Jurkat, Clone E6-1 (cell line): ENCODE measurements around the gene KIAA1217. TPM values are rescaled to one million over a fixed set of nuclear protein-coding genes. Genes with fewer than 3 reads are reported as not detected.

Experiments used
- DNase-seq: peaks from one replicate; pipeline ENCODE4 v3.0.0-alpha.2; 2011; ENCODE audit warnings: low read depth, low spot score
- H3K4me3 ChIP-seq: 2 replicates; pipeline ENCODE4 v1.5.1; 2011; ENCODE audit warnings: mild to moderate bottlenecking, low read length, control low read depth, moderate library complexity
- polyA plus RNA-seq: library from polyadenylated mRNA; unstranded; fragments of >200 nt; gene quantifications from one replicate; pipeline ENCODE4 v1.2.1, GENCODE V29; 2012; ENCODE audit warnings: missing spikeins; ENCODE audit not compliant: insufficient read length, insufficient read depth

KIAA1217 gene
- 1.4 TPM for polyA plus RNA-seq

DNA sequence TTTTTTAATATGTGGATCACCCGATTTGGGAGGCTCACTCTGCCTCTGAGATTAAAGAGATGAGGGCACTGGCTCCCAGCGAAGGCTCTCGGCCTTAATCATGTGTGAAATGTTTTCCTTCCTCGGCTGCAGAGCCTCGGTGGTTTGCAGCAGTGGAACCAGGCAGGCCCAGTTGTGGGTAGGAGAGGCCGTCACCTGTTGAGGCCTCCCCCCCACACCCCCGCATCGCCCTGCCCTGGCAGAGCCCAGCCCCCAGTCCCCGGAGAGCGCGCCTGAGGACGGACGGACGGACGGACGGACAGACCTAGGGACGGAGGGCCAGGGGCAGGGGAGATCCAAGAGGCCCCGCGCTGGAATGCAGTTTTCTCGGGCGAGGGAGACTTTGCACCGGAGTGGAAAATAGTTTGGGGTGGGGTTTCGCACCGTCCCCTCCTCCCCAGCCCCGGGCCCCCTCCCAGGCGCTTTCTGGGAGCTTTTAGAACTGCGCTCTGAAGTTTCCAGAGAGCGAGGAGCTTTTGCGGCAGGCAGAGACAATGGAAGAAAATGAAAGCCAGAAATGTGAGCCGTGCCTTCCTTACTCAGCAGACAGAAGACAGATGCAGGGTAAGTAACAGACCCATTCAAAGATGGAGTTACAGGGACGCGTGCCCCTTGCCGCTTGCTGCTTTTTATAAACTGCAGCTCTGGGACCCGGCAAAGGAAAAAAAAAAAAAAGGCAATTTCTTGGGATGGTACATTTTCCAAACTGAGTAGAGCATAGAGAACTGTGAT is at the start of gene KIAA1217:
KIAA1217 (plus strand) TSS at position 478 of the 771 bp plus-strand sequence; CDS start at position 534, 56 bp downstream.
- DNase-seq: no peak

GRCh38 chr10:24162206-24162985 is 46.5 kb upstream of the KIAA1217 start:
- DNase-seq: no peak
- H3K4me3 ChIP-seq: no peak overlapping the region

More for the DNA sequence above, at the start of gene KIAA1217:
- no peak within 1 kb of the TSS for H3K4me3 ChIP-seq

GRCh38 chr10:24163485-24163884 is 45.5 kb upstream of the KIAA1217 start:
- DNase-seq: no peak
- no peak overlapping the region for H3K4me3 ChIP-seq

GRCh38 chr10:24168258-24169170 is 40.4 kb upstream of the KIAA1217 start:
- H3K4me3 ChIP-seq: no peak overlapping the region
- no peak for DNase-seq

DNA sequence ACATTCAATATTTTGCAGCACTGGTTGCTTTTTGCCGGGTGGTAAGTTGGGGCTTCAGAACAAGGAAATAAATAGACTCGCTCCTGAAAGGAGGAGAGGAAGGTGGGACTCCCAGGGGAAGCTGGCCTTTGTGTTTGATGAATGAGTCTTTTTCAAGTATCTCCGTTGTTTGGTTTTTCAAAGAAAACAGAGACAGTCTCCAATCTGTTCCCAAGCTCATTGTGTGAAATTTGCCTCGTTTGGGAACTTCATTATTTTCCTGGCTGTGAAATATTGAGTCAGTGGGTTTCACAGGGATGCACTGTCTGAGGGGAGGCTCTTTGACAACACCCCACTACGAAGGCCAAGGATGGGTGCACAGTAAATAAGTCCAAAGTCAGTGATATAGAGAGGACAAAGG is 38.7 kb upstream of the KIAA1217 start:
- H3K4me3 ChIP-seq: no peak overlapping the region
- no peak for DNase-seq

DNA sequence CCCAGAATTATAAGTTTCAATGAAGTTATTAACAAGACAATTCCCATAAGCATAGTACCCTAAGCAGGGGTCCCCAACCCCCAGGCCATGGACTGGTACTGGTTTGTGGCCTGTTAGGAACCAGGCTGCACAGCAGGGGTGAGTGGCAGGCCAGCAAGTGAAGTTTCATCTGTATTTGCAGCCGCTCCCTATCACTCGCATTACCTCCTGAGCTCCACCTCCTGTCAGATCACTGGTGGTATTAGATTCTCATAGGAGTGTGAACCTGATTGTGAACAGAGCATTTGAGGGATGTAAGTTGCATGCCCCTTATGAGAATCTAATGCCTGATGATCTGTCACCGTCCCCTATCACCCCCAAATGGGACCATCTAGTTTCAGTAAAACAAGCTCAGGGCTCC is 36.0 kb upstream of the KIAA1217 start:
- no peak overlapping the region for H3K4me3 ChIP-seq
- no peak for DNase-seq

GRCh38 chr10:24174014-24174413 is 34.9 kb upstream of the KIAA1217 start:
- no peak for DNase-seq
- H3K4me3 ChIP-seq: no peak overlapping the region

GRCh38 chr10:24176658-24177057 is 32.3 kb upstream of the KIAA1217 start:
- H3K4me3 ChIP-seq: no peak overlapping the region
- no peak for DNase-seq

GRCh38 chr10:24177636-24178035 is 31.3 kb upstream of the KIAA1217 start:
- H3K4me3 ChIP-seq: no peak overlapping the region
- DNase-seq: no peak

- H3K4me3 ChIP-seq: no peak overlapping the region
- DNase-seq: no peak
These were observed 28.0 kb upstream of the KIAA1217 start for GRCh38 chr10:24180891-24181290.

DNA sequence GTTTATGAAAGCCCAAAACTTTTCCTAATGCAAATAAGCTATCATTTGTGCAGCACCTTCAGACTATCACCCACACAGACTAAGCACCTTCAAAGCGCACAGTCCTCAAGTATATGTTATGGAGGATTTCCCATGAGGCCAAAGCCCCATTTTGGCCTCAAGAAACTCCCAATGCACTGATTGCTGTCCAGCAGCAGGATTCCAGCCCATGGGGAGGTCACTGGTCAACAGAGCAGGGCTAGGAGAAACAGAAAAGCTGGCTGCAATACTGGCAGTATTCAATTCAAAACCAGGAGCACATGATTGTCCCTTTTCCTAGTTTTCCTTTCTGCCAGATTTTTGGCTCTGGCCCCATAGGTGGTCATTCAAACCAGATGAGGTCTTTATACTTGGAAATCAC is 24.5 kb upstream of the KIAA1217 start:
- no peak overlapping the region for H3K4me3 ChIP-seq
- DNase-seq: no peak

- H3K4me3 ChIP-seq: no peak overlapping the region
- no peak for DNase-seq
These were observed 15.6 kb upstream of the KIAA1217 start for GRCh38 chr10:24193330-24193729.

- H3K4me3 ChIP-seq: no peak overlapping the region
- DNase-seq: no peak
These were observed 11.7 kb upstream of the KIAA1217 start for GRCh38 chr10:24197263-24197662.

GRCh38 chr10:24201503-24202180 is 7.3 kb upstream of the KIAA1217 start:
- no peak for DNase-seq
- H3K4me3 ChIP-seq: no peak overlapping the region

DNA sequence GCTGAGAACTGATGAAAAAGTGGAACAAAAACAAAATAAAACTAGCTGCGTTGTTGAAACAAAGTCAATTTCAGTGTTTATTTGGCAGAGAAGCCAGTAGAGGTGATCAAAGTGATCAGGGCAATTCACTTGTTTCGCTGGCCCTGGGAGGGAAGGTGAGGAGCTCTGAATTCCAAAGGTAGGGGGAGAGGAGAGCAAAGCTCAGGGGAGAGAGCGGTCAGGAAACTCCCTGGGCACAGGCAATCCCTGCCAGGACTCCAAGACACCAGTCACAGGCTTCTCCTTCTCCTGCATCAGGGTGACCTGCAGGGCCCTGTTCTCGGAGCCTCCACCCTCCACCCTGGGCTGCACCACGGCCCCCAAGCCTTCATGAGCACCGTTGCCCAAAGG is 6.8 kb upstream of the KIAA1217 start:
- no peak for DNase-seq
- H3K4me3 ChIP-seq: no peak overlapping the region

GRCh38 chr10:24205821-24206220 is 3.1 kb upstream of the KIAA1217 start:
- no peak for DNase-seq
- H3K4me3 ChIP-seq: no peak overlapping the region

GRCh38 chr10:24206334-24206733 is 2.6 kb upstream of the KIAA1217 start:
- no peak for DNase-seq
- H3K4me3 ChIP-seq: no peak overlapping the region

DNA sequence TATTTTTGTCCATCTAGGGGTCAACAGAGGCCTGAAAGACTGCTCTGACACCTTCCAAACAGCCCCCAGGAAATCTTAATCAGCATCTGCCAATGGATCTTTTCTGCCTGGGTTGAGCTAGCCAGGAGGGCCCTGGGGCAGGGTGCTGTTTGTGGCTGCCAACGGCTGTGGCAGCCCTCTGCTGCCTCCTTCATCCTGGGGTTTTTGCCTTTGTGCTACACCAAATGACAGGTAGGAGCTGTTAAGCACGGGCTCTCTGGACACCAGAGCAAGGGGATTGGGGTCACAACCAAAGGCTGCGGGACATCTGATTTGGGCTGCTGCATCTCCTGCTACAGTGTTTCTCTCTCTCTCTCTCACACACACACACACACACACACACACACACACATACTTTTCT is 2.0 kb upstream of the KIAA1217 start:
- H3K4me3 ChIP-seq: no peak overlapping the region
- no peak for DNase-seq

- no peak for DNase-seq
- no peak overlapping the region for H3K4me3 ChIP-seq
These were observed 1.6 kb upstream of the KIAA1217 start for GRCh38 chr10:24207341-24207740.
